Neural cell (in vitro differentiated cells): ENCODE measurements around the gene UBA1. TPM values are rescaled to one million over a fixed set of nuclear protein-coding genes. Genes with fewer than 3 reads are reported as not detected.

Experiments used
- H2AFZ ChIP-seq: fragments of 200-600, 300-800 bp; sonication (generic), shearing (Covaris generic); 2 replicates; pipeline ENCODE4 v1.6.0; 2014; ENCODE audit warnings: low read depth, mild to moderate bottlenecking, antibody characterized with exemption, low read length, moderate library complexity
- H3F3A ChIP-seq: fragments of 200-600 bp; shearing (Covaris generic); 2 replicates; pipeline ENCODE4 v1.6.1; 2016; ENCODE audit warnings: mild to moderate bottlenecking, moderate library complexity, mixed read lengths, antibody characterized with exemption, low read length; ENCODE audit not compliant: insufficient read depth, poor library complexity, severe bottlenecking
- H3K27ac ChIP-seq: fragments of 200-600, 300-800 bp; sonication (generic), shearing (Covaris generic); 2 replicates; pipeline ENCODE4 v1.5.1; 2014; ENCODE audit warnings: mild to moderate bottlenecking, low read length, moderate library complexity
- H3K27me3 ChIP-seq: fragments of 300-800, 200-600 bp; sonication (generic), shearing (Covaris generic); 2 replicates; pipeline ENCODE4 v1.6.0; 2014; ENCODE audit warnings: mild to moderate bottlenecking, low read depth, low read length, moderate library complexity; ENCODE audit not compliant: insufficient read depth
- H3K36me3 ChIP-seq: fragments of 300-800, 200-600 bp; sonication (generic), shearing (Covaris generic); 2 replicates; pipeline ENCODE4 v1.5.1; 2014; ENCODE audit warnings: mild to moderate bottlenecking, antibody characterized with exemption, low read length, moderate library complexity; ENCODE audit not compliant: insufficient read depth
- H3K4me2 ChIP-seq: fragments of 300-800, 200-600 bp; sonication (generic), shearing (Covaris generic); 2 replicates; pipeline ENCODE4 v1.6.0; 2014; ENCODE audit warnings: mild to moderate bottlenecking, low read length
- H3K4me3 ChIP-seq: fragments of 300-800, 200-600 bp; sonication (generic), shearing (Covaris generic); 2 replicates; pipeline ENCODE4 v1.5.1; 2014; ENCODE audit warnings: mild to moderate bottlenecking, low read length, moderate library complexity
- H3K79me2 ChIP-seq: fragments of 200-600 bp; shearing (Covaris generic); replicated peaks from 2 replicates; pipeline ENCODE4 v1.6.0; 2014; ENCODE audit warnings: mild to moderate bottlenecking, low read length, moderate library complexity; ENCODE audit not compliant: insufficient read depth
- H3K9ac ChIP-seq: fragments of 300-800, 200-600 bp; sonication (generic), shearing (Covaris generic); 2 replicates; pipeline ENCODE4 v1.6.1; 2016; ENCODE audit warnings: mild to moderate bottlenecking, low read length, mixed read lengths
- H3K9me2 ChIP-seq: fragments of 200-600 bp; shearing (Covaris generic); 2 replicates; pipeline ENCODE4 v1.6.1; 2016; ENCODE audit warnings: mild to moderate bottlenecking, low read length, mixed read lengths; ENCODE audit not compliant: insufficient read depth
- H3K9me3 ChIP-seq: fragments of 200-600, 300-800 bp; sonication (generic), shearing (Covaris generic); 2 replicates; pipeline ENCODE4 v1.6.1; 2016; ENCODE audit warnings: mild to moderate bottlenecking, mixed run types, low read length, moderate library complexity, mixed read lengths
- H4K20me1 ChIP-seq: fragments of 200-600 bp; shearing (Covaris generic); 2 replicates; pipeline ENCODE4 v1.6.1; 2016; ENCODE audit warnings: mild to moderate bottlenecking, mixed run types; ENCODE audit not compliant: insufficient read depth
- CTCF ChIP-seq: fragments of 450-650 bp; IDR thresholded peaks from 2 replicates; pipeline ENCODE4 v1.5.1; 2014; ENCODE audit warnings: antibody characterized with exemption, mild to moderate bottlenecking, moderate library complexity; ENCODE audit not compliant: poor library complexity, severe bottlenecking
- EP300 ChIP-seq: fragments of 450-650 bp; conservative IDR thresholded peaks from 2 replicates; pipeline ENCODE4 v1.6.1; 2014; ENCODE audit warnings: antibody characterized with exemption, mild to moderate bottlenecking, moderate library complexity; ENCODE audit not compliant: poor library complexity, severe bottlenecking
- EZH2 ChIP-seq: fragments of 200-600, 300-800 bp; shearing (Covaris generic), sonication (generic); IDR thresholded peaks from 2 replicates; pipeline ENCODE4 v1.6.1; 2014; ENCODE audit warnings: antibody characterized with exemption, low read length, borderline replicate concordance, mild to moderate bottlenecking; ENCODE audit not compliant: insufficient read depth, poor library complexity, severe bottlenecking
- MXI1 ChIP-seq: fragments of 450-650 bp; conservative IDR thresholded peaks from 2 replicates; pipeline ENCODE4 v1.6.1; 2014; ENCODE audit warnings: antibody characterized with exemption, mild to moderate bottlenecking; ENCODE audit not compliant: poor library complexity, severe bottlenecking
- POLR2AphosphoS5 ChIP-seq: IDR thresholded peaks from 2 replicates; pipeline ENCODE4 v1.6.1; 2012
- RAD21 ChIP-seq: fragments of 450-650 bp; conservative IDR thresholded peaks from 2 replicates; pipeline ENCODE4 v1.6.1; 2014; ENCODE audit warnings: antibody characterized with exemption, mild to moderate bottlenecking, moderate library complexity
- REST ChIP-seq: IDR thresholded peaks from 2 replicates; pipeline ENCODE4 v1.6.1; 2012; ENCODE audit warnings: borderline replicate concordance
- SMC3 ChIP-seq: fragments of 450-650 bp; conservative IDR thresholded peaks from 2 replicates; pipeline ENCODE4 v1.6.1; 2014; ENCODE audit warnings: antibody characterized with exemption, mild to moderate bottlenecking, moderate library complexity; ENCODE audit not compliant: poor library complexity
- TAF1 ChIP-seq: IDR thresholded peaks from 2 replicates; pipeline ENCODE4 v1.6.1; 2012; ENCODE audit warnings: low read depth
- polyA plus RNA-seq: library from polyadenylated mRNA; depleted of rRNA; stranded (reverse); fragments of >200 nt; gene quantifications from 2 replicates; pipeline ENCODE4 v1.2.3, GENCODE V29; 2014

Gene UBA1
- polyA plus RNA-seq, 1 donor from 2014 or later, result 132 TPM

GRCh38 chrX:47197526-47197925 is 3.9 kb downstream of the UBA1 start:
- no peak overlapping the region for H3K9ac ChIP-seq
- peaks cover 15% of the 10 kb centered on the region for H4K20me1 ChIP-seq
- H3K9me3 ChIP-seq, result no peaks in the 10 kb centered on the region
- peaks cover 45% of the 10 kb centered on the region for H3K79me2 ChIP-seq
- peak overlapping the region; percentile 85 for H3K4me3 ChIP-seq
- no peaks in the 10 kb centered on the region for H3K27me3 ChIP-seq
- H3K36me3 ChIP-seq, result no peaks in the 10 kb centered on the region
- H3K4me2 ChIP-seq, result no peak overlapping the region
- no peak overlapping the region for H2AFZ ChIP-seq
- no peak overlapping the region for H3K27ac ChIP-seq
- no peaks in the 10 kb centered on the region for H3F3A ChIP-seq
- H3K9me2 ChIP-seq, result no peaks in the 10 kb centered on the region
- no peak for TF ChIP-seq TAF1
- no peak for TF ChIP-seq POLR2AphosphoS5
- TF ChIP-seq MXI1, result no peak
- no peak for TF ChIP-seq CTCF
- no peak for TF ChIP-seq EP300
- no peak for TF ChIP-seq RAD21
- no peak for TF ChIP-seq SMC3
- TF ChIP-seq EZH2, result no peak
- no peak for TF ChIP-seq REST

- Histone ChIP-seq H3K79me2 (peaks cover 45% of the 10 kb centered on the region), H3K4me3 (peak overlapping the region; percentile 85), H3K9me2 (no peaks in the 10 kb centered on the region), H2AFZ (no peak overlapping the region), H3K36me3 (no peaks in the 10 kb centered on the region), H3K9me3 (no peaks in the 10 kb centered on the region), H3F3A (no peaks in the 10 kb centered on the region), H3K27ac (no peak overlapping the region), H3K4me2 (no peak overlapping the region), H3K27me3 (no peaks in the 10 kb centered on the region), H3K9ac (no peak overlapping the region), H4K20me1 (peaks cover 15% of the 10 kb centered on the region)
- TF ChIP-seq CTCF, result no peak
- TF ChIP-seq EZH2, result no peak
- no peak for TF ChIP-seq SMC3
These were observed 4.5 kb downstream of the UBA1 start for GRCh38 chrX:47198026-47198686.
